A549 treated with DMSO at 1 μM for 4 hours (cell line): Measurements from ENCODE around the gene FTCDNL1. TPM values are rescaled to one million over a fixed set of nuclear protein-coding genes. Genes with fewer than 3 reads are reported as not detected.

Experiments used
- total RNA-seq: library from RNA; stranded (reverse); fragments of 200-300 nt; extraction: Qiagen RNA extraction; gene quantifications from 5 replicates; pipeline ENCODE4 v1.2.3, GENCODE V29; 2022; ENCODE audit warnings: low read depth

Gene FTCDNL1
- 2.2 to 3.0 TPM (median 2.6 TPM) in 5 replicates for total RNA-seq

GRCh38 chr2:199850718-199851500 lies at the start of gene FTCDNL1:
TSS of gene FTCDNL1 (minus strand) at chr2:199851192. CDS start at chr2:199848962, 2,230 bp downstream.

Other genes with a start within 250 kb of the FTCDNL1 start
- 6.7 to 10.8 TPM (median 8.7 TPM) in 5 replicates for gene C2orf69, start 60.1 kb upstream of the FTCDNL1 start, total RNA-seq
- 7.0 to 7.9 TPM (median 7.8 TPM) in 5 replicates for gene TYW5, start 104.3 kb upstream of the FTCDNL1 start, total RNA-seq
- gene MAIP1, start 104.4 kb upstream of the FTCDNL1 start, total RNA-seq = 34.5 to 40.0 TPM (median 37.3 TPM) in 5 replicates